Adipocyte (in vitro differentiated cells): ENCODE results near the gene SMG6.
A peak's percentile ranks its signal among the peaks of the same experiment; 100 is the strongest.
"Not testable (repeated sequence)": the region's sequence is repeated elsewhere in the genome, so short reads cannot be mapped to it uniquely, and the experiment has no call there.

Experiments used
- DNase-seq: peaks from one replicate; pipeline ENCODE4 v3.0.0-alpha.2; 2015; ENCODE audit warnings: low read depth
- H3K27me3 ChIP-seq: replicated peaks from 2 replicates; pipeline ENCODE4 v1.7.0; 2013; ENCODE audit warnings: mild to moderate bottlenecking, low read length, moderate library complexity; ENCODE audit not compliant: control insufficient read depth, insufficient read depth
- H3K36me3 ChIP-seq: 2 replicates; pipeline ENCODE4 v1.7.0; 2013; ENCODE audit warnings: low read length, mild to moderate bottlenecking, moderate library complexity; ENCODE audit not compliant: control insufficient read depth, insufficient read depth, severe bottlenecking
- H3K4me1 ChIP-seq: 2 replicates; pipeline ENCODE4 v1.7.0; 2013; ENCODE audit warnings: mild to moderate bottlenecking, low read length, moderate library complexity; ENCODE audit not compliant: control insufficient read depth, insufficient read depth
- H3K4me3 ChIP-seq: 2 replicates; pipeline ENCODE4 v1.7.0; 2013; ENCODE audit warnings: mild to moderate bottlenecking, low read length, moderate library complexity
- H3K9ac ChIP-seq: 2 replicates; pipeline ENCODE4 v1.7.0; 2013; ENCODE audit warnings: mild to moderate bottlenecking, low read length, moderate library complexity
- H3K9me3 ChIP-seq: 2 replicates; pipeline ENCODE4 v1.7.0; 2013; ENCODE audit warnings: mild to moderate bottlenecking, low read length, moderate library complexity; ENCODE audit not compliant: control insufficient read depth

The SMG6 gene

DNA sequence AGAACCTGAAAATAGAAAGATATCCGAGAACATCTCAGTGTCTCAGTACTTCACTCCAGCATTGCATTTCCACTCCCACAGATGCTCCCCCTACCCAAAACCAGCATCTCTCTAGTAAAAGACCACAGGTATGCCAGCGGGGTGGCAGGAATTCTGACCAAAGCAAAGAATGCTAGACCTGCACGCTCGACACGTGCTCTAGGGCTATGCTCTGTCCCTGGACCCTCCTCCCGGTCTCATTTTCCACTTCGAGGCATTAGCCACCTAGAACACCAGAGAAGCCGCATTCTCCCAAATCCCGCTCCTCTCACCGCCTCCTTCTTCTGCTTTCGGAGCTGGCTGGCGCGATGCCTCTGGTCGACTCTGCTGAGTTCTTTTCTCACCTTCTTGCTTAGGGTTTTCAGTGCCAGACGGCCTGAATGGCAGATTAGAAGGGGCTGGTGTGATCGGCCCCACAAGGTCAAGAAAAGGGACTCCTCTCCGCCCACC, 32.2 kb upstream of the SMG6 start:
- Histone ChIP-seq H3K27me3 (no peaks in the 10 kb centered on the region), H3K4me3 (peak overlapping the region; percentile 97), H3K36me3 (peaks cover 45% of the 10 kb centered on the region), H3K9me3 (no peaks in the 10 kb centered on the region), H3K4me1 (peaks cover 21% of the 10 kb centered on the region), H3K9ac (peak overlapping the region; percentile 96)
- peak; percentile 22 for DNase-seq

DNA sequence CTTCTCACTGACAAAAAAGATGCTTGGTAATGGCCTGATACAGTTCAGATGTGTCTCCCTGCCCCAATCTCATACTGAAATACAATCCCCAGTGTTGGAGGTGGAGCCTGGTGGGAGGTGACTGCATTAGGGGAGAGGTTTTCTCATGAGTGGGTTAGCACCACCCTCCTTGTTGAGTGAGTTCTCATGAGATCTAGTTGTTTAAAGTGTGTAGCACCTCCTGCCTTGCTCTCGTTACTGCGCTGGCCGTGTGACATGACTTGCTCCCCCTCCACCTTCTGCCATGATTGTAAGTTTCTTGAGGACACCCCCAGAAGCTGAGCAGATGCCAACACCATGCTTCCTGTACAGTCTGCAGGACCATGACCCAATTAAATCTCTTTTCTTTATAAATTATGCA, 27.7 kb upstream of the SMG6 start:
- H3K27me3 ChIP-seq: no peaks in the 10 kb centered on the region
- H3K36me3 ChIP-seq: peaks cover 78% of the 10 kb centered on the region
- no peak overlapping the region for H3K9ac ChIP-seq
- H3K9me3 ChIP-seq: no peaks in the 10 kb centered on the region
- no peak for DNase-seq
- H3K4me1 ChIP-seq: peaks cover 14% of the 10 kb centered on the region
- no peak overlapping the region for H3K4me3 ChIP-seq

DNA sequence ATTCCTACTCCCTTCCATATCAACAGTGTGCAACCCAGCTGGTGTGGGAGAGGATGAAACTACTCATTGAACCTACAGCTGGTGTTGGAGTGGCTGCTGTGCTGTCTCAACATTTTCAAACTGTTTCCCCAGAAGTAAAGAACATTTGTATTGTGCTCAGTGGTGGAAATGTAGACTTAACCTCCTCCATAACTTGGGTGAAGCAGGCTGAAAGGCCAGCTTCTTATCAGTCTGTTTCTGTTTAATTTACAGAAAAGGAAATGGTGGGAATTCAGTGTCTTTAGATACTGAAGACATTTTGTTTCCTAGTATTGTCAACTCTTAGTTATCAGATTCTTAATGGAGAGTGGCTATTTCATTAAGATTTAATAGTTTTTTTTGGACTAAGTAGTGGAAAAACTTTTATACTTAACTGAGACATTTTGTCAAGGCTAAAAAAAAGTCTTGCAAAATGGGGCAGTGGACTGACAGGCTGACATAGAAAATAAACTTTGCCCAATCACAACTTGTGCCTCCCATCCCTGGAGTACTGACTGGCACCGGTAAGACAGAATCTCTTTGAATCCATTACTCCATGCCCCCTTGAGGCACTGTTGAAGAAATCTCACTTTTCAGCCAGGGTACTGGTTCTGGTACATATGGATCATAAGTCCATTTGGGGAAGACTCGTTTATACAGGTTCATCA, 20.2 kb upstream of the SMG6 start:
- no peaks in the 10 kb centered on the region for H3K27me3 ChIP-seq
- DNase-seq: no peak
- no peak overlapping the region for H3K4me3 ChIP-seq
- H3K9ac ChIP-seq: no peak overlapping the region
- no peaks in the 10 kb centered on the region for H3K4me1 ChIP-seq
- H3K9me3 ChIP-seq: no peaks in the 10 kb centered on the region
- H3K36me3 ChIP-seq: peaks cover 65% of the 10 kb centered on the region

DNA sequence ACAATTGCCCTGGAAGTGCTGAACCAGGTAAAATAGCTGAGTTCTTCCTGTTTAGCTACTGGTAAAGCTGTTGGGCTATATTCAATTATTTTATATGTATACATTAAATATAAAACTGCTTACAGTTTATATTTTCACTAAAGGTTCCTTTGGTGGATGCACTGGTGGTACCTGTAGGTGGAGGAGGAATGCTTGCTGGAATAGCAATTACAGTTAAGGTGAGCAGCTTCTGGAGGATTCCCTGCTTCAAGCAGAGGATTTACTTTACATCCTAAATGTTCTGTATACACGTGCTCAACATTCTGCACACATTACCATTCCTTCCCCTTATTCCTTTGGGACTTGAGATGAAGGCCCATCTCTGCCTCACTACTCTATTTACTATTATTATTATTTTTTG, 17.8 kb upstream of the SMG6 start:
- DNase-seq: no peak
- no peak overlapping the region for H3K4me3 ChIP-seq
- no peaks in the 10 kb centered on the region for H3K4me1 ChIP-seq
- H3K36me3 ChIP-seq: peaks cover 53% of the 10 kb centered on the region
- H3K9me3 ChIP-seq: no peaks in the 10 kb centered on the region
- H3K9ac ChIP-seq: no peak overlapping the region
- H3K27me3 ChIP-seq: no peaks in the 10 kb centered on the region

DNA sequence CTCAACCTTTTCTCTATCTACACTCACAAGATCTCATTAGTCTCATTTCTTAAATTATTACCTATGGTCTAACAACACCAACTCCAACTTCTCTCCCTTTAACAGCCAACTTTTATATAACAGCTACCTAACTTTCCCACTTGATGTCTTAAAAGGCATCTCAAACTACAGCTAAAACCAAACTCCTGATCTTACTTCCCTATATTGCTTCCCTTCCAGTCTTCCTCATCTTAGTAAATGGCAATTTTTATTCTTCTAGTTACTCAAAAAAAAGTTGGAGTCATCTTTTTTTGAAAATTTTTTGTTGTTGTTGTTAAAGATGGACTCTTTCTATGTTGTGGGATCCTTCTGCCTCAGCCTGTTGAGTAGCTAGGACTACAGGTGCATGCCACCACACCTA, 15.5 kb upstream of the SMG6 start:
- Histone ChIP-seq H3K36me3 (peaks cover 30% of the 10 kb centered on the region), H3K9ac (no peak overlapping the region), H3K4me1 (no peaks in the 10 kb centered on the region), H3K9me3 (no peaks in the 10 kb centered on the region), H3K4me3 (no peak overlapping the region), H3K27me3 (no peaks in the 10 kb centered on the region)
- no peak for DNase-seq

DNA sequence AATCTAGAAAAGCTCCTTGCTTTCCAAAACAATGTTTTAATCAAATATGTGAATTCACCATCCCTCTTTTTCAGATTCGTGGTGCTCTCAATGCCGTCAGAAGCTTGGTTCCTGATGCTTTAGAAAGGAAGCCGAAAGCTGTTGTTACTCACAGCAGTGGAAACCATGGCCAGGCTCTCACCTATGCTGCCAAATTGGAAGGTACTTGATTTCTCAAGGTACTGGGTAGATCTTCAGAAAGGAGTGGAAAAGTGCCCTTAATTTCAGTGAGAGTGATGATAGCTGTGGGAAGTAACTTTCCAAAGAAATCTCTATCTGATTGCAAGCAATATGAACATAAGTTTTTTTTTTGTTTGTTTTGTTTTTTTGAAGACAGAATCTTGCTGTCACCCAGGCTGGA, 14.2 kb upstream of the SMG6 start:
- no peaks in the 10 kb centered on the region for H3K27me3 ChIP-seq
- peaks cover 17% of the 10 kb centered on the region for H3K36me3 ChIP-seq
- H3K4me1 ChIP-seq: no peaks in the 10 kb centered on the region
- no peak overlapping the region for H3K4me3 ChIP-seq
- no peak for DNase-seq
- H3K9me3 ChIP-seq: no peaks in the 10 kb centered on the region
- H3K9ac ChIP-seq: no peak overlapping the region

DNA sequence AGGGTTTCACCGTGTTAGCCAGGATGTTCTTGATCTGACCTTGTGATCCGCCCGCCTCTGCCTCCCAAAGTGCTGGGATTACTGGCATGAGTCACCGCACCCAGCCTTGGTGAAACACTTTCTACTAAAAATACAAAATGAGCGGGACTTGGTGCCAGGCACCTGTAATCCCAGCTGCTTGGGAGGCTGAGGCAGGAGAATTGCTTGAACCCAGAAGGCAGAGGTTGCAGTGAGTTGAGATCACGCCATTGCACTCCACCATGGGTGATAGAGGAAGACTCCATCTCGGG, 13.3 kb upstream of the SMG6 start:
- H3K9ac ChIP-seq, H3K27me3 ChIP-seq, H3K4me1 ChIP-seq, H3K4me3 ChIP-seq, H3K9me3 ChIP-seq, DNase-seq, H3K36me3 ChIP-seq: not testable (repeated sequence)

DNA sequence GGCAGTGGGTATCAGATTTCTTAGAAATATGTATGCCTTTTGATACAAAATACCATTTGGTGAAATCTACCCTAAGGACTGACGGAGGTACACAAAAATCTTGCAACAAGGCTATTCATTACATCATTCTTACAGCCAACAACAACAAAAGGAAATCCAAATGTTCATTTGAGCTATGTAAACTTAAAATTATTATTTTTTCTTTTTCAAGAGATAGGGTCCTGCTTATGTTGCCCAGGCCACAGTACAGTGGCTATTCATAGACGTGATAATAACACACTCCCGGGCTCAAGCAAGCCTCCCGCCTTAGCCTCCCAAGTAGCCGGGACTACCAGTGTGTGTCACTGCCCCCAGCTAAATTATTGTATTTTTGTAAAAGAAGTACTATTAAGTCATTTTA, 9.2 kb upstream of the SMG6 start:
- H3K9me3 ChIP-seq: no peaks in the 10 kb centered on the region
- DNase-seq: peak; percentile 42
- H3K36me3 ChIP-seq: no peaks in the 10 kb centered on the region
- H3K4me1 ChIP-seq: no peaks in the 10 kb centered on the region
- no peaks in the 10 kb centered on the region for H3K27me3 ChIP-seq
- no peak overlapping the region for H3K9ac ChIP-seq
- no peak overlapping the region for H3K4me3 ChIP-seq

DNA sequence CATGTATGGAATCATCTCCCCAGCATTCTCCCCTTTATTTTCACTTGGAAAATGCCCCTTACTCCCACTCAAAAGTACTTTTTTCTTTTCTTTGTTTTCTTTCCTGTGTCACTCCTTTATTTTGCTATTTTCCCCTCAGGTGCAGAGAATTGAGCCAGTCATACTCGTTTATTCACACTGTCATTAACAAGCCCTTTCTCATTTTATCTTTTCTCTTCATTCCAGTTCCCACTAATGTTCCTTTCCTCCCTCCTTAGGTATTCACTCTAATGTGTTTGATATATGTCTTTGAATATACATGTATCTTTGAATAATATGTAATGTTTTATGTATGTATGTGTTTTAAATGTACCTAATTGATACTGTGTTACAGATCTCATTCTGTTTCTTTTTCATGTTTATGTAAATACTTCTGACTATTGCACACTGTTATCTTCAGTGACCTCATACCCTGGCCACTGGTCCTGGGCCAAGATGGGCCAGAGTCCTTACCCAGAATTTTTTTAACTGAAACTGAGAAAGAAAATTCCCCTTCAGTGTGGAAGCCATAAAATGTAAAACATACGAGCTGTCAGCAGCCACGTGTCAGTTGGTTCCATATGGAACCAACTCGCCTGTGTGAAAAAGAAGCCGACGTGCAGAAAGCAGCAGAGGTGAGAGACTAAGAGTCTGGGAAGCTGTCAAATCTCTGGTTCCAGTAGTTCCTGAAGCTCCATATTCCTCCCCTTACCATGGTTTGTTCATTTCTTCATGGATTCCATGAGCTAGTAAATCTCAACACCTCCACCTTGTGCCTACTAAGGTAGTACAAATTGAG, 6.0 kb upstream of the SMG6 start:
- H3K4me3 ChIP-seq: no peak overlapping the region
- no peaks in the 10 kb centered on the region for H3K36me3 ChIP-seq
- peak; percentile 15 for DNase-seq
- no peaks in the 10 kb centered on the region for H3K27me3 ChIP-seq
- H3K4me1 ChIP-seq: no peaks in the 10 kb centered on the region
- H3K9ac ChIP-seq: no peak overlapping the region
- no peaks in the 10 kb centered on the region for H3K9me3 ChIP-seq

DNA sequence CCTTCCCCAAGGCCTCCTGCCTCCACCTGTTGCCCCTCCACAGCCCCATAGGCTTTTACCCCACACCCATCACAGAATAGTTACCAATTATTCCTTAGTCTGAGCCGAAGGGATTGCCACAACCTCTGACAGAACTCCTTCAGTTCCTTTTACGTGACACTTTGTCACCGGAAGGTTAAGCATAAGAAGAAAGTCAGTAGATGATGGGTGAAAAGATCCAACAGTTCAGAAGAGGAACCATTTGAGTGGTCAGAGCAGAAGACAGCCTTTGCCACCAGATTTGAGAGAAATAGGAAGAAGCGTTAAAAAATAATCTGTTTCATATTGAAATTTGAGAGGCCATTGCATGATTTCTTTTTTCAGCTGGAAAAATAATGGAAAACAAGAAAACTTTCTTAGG, 1.3 kb upstream of the SMG6 start:
- Histone ChIP-seq H3K36me3 (no peaks in the 10 kb centered on the region), H3K27me3 (no peaks in the 10 kb centered on the region), H3K4me1 (peaks cover 11% of the 10 kb centered on the region), H3K9ac (no peak overlapping the region), H3K9me3 (no peaks in the 10 kb centered on the region), H3K4me3 (no peak overlapping the region)
- no peak for DNase-seq

DNA sequence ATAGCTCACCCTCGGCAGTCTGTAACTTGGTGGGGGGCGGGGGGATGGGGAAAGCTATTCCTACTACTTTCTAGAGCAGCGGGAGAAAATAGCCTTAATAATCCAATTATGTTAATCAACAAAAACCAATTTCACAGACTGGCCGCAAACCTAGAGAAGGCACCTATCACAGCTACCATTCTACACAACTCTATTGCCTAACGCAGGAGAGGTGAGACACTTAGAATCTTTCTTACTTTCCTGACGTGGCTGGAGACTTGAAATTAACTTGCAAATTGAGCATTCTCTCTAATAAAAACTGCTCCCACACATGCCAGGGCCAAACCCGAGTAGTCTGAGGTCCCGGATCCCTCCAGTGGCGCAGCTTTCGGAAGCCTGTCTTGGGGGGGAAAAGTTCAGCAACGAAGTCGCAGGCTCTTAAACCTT, 794 bp downstream of the SMG6 start:
- Histone ChIP-seq H3K27me3 (no peaks in the 10 kb centered on the region), H3K4me1 (peaks cover 11% of the 10 kb centered on the region), H3K9me3 (no peaks in the 10 kb centered on the region), H3K9ac (peak overlapping the region; percentile 92), H3K4me3 (peak overlapping the region; percentile 96), H3K36me3 (peaks cover 9% of the 10 kb centered on the region)
- DNase-seq: no peak
